ENCODE measurements around the gene PUS10.

DNA sequence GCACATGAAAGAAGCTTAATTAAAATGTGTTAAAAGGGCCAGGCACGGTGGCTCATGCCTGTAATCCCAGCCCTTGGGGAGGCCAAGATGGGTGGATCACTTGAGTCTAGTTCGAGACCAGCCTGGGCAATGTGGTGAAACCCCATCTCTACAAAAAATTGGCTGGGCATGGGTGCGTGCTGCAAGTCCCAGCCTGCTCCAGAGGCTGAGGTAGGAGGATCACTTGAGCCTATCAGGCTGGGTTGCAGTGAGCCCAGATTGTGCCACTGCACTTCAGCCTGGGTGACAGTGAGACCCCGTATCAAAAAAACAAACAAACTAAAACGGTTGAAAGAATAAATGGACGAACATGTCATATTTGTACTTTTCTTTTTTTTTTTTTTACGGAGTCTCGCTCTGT lies 110.7 kb downstream of the PUS10 start:
- TF ChIP-seq, protein P1, sequence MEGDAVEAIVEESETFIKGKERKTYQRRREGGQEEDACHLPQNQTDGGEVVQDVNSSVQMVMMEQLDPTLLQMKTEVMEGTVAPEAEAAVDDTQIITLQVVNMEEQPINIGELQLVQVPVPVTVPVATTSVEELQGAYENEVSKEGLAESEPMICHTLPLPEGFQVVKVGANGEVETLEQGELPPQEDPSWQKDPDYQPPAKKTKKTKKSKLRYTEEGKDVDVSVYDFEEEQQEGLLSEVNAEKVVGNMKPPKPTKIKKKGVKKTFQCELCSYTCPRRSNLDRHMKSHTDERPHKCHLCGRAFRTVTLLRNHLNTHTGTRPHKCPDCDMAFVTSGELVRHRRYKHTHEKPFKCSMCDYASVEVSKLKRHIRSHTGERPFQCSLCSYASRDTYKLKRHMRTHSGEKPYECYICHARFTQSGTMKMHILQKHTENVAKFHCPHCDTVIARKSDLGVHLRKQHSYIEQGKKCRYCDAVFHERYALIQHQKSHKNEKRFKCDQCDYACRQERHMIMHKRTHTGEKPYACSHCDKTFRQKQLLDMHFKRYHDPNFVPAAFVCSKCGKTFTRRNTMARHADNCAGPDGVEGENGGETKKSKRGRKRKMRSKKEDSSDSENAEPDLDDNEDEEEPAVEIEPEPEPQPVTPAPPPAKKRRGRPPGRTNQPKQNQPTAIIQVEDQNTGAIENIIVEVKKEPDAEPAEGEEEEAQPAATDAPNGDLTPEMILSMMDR (IDR thresholded peaks at IDR 0.05): no peak
- TF ChIP-seq POLR2A (IDR thresholded peaks at IDR 0.05): no peak
